Measurements from ENCODE around the gene TMEM106B.

DNA sequence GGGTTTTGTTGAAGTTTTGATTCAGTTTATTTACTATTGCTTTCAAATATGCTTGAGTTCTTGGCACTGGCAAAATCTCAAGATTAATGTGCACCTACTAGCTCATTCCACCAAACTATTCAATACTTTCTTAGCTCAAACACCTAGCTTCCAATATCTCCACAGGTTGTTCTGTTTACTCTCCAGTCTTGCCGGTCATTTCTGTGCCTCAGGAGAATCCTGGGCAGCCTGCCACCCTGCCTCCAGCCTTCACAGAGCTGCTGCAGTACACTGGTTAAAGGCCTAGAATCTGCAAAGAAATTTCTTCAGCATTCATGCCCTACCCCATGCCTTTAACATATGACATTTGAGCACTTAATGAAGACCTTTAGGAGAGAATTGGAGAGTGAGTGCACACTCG, 4.0 kb upstream of the TMEM106B start:
- no peak for TF ChIP-seq POLR2A (IDR thresholded peaks at IDR 0.05)
- TF ChIP-seq, protein P1, sequence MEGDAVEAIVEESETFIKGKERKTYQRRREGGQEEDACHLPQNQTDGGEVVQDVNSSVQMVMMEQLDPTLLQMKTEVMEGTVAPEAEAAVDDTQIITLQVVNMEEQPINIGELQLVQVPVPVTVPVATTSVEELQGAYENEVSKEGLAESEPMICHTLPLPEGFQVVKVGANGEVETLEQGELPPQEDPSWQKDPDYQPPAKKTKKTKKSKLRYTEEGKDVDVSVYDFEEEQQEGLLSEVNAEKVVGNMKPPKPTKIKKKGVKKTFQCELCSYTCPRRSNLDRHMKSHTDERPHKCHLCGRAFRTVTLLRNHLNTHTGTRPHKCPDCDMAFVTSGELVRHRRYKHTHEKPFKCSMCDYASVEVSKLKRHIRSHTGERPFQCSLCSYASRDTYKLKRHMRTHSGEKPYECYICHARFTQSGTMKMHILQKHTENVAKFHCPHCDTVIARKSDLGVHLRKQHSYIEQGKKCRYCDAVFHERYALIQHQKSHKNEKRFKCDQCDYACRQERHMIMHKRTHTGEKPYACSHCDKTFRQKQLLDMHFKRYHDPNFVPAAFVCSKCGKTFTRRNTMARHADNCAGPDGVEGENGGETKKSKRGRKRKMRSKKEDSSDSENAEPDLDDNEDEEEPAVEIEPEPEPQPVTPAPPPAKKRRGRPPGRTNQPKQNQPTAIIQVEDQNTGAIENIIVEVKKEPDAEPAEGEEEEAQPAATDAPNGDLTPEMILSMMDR (IDR thresholded peaks at IDR 0.05): no peak

Data from lower leg skin (tissue), 3 donors.